OCI-LY3 (cell line): Measurements from ENCODE around the gene C12orf54.

Source experiments
- CTCF ChIP-seq: fragments of 200-600, 300-600 bp; sonication (generic); IDR thresholded peaks from 2 replicates; pipeline ENCODE4 v1.5.1; 2014; ENCODE audit warnings: antibody characterized with exemption, low read length, low read depth
- EZH2phosphoT487 ChIP-seq: fragments of 200-600 bp; shearing (Covaris generic); IDR thresholded peaks from 2 replicates; pipeline ENCODE4 v1.6.1; 2018; ENCODE audit warnings: antibody characterized with exemption, mixed run types, low read depth

DNA sequence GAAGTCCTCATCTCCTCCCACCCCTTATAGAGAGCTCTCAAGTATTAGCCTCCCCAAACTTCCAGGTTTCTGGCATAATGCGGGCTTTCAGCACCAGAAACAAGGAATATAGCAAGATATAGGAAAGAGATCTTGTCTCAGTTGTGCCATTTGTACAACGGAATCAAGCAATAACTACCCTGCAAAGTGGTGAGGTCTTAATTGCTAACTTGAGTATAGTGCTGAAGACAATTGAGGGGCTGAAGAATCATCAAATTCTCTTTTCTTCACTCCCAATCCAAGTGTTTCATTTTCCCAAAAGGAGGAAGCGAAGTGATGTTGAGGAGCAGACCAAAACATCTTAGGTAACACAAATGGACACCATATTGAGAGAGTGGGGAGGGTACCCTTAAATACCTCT, 36.8 kb upstream of the C12orf54 start:
- TF ChIP-seq CTCF, result no peak
- TF ChIP-seq EZH2phosphoT487, result no peak
